Left colon (tissue), 2 donors: Measurements from ENCODE around the gene LHB. TPM values are rescaled to one million over a fixed set of nuclear protein-coding genes. Genes with fewer than 3 reads are reported as not detected.

Experiments
- ATAC-seq: fragments of 200-7000 bp; cut with Tn5 transposase; one replicate; pipeline ENCODE4 v1.9.1; 2020; ENCODE audit warnings: mild to moderate bottlenecking, moderate library complexity
- DNase-seq, 2 donors: peaks; one replicate each; pipeline ENCODE4 v3.0.0-alpha.2; 2020
- intact Hi-C, 2 donors: fragments of 100-400 bp; cut with DNase I in 1 of 2; cut with micrococcal nuclease in 1 of 2; formaldehyde crosslinking; loops; one replicate each; pipeline versions ENCODE4 v1.11.2 to v1.14.0; 2022; cut with DNase I, micrococcal nuclease
- total RNA-seq, 2 donors: library from RNA; stranded (reverse); fragmentation: NEBNext Ultra II Directional; extraction: Animal tissue kit (Norgen Biotek cat#: 25700); gene quantifications; one replicate each; pipeline ENCODE4 v1.2.1, GENCODE V29; 2021
- donor health status: DM: no; HTN: no; CAD: no.
- donor health status: DM: yes; HTN: yes; CAD: no.

Gene LHB
- total RNA-seq, 2 donors from 2014 or later = not detected

DNA sequence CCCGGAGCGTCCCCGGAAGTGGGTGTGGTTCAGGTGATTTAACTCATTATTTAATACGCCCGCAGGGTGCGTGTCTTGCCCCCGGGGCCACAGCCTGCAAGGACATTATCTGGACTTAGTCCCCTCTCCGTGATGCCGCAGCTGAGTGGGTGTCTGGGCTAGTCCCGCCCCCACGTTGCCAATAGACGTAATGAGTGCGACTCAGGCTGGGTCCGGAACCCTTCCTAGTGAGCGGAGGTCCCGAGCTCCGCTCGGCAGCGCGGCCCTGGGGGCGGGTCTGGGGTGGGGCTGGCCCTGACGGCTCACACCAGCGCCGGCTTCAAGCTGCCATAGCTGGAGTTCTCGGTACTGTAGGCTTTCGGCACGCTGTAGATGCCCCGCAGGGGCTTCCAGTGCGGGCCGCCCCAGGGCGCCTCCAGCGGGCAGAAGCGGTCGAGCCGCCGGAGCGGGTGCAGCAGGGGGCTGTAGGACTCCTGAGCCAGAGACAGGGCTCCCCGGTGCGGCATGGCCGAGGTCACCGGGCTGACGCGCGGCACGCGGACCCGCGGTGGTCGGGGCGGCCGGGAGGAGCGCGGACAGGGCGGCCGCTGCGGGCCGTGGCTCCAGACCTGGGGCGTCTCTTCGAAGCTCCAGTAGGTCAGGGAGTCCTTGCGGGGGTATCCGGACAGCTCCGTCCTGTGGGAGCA lies 918 bp upstream of the LHB start:
- ATAC-seq = peak; percentile 54
- intact Hi-C loops = no loop called here
- DNase-seq = peak; percentile 46 to 63

DNA sequence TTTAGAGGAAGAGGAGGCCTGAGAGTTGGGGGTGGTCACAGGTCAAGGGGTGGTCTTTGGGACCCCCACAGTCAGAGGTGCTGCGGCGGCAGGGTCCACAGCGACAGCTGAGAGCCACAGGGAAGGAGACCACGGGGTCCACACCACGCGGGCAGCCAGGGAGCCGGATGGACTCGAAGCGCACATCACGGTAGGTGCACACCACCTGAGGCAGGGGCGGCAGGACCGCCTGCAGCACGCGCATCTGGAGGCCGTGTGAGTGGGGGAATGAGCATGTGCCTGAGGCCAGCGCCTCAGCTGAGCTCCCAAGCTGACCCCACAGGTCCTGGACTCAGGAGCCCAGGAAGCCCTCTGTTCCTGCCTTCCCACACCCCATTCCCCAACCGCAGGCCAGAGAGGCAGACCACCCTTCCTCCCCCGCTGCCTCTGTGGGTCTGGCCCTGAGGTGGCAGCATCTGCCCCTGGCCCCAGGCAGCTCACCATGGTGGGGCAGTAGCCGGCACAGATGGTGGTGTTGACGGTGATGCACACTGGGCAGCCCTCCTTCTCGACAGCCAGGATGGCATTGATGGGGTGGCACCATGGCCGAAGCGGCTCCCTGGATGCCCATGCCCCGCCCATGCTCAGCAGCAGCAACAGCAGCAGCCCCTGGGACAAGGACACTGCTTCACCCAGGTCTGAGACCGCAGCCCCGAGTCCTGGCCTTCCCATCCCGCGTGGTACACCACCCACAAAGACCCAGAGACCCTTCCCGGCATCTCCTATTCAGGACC lies 638 bp downstream of the LHB start:
- no peak for DNase-seq
- intact Hi-C loops = no loop called here
- ATAC-seq = no peak

GRCh38 chr19:49014870-49015255 lies 2.0 kb downstream of the LHB start:
- ATAC-seq = no peak
- intact Hi-C loops = no loop called here
- DNase-seq = no peak

DNA sequence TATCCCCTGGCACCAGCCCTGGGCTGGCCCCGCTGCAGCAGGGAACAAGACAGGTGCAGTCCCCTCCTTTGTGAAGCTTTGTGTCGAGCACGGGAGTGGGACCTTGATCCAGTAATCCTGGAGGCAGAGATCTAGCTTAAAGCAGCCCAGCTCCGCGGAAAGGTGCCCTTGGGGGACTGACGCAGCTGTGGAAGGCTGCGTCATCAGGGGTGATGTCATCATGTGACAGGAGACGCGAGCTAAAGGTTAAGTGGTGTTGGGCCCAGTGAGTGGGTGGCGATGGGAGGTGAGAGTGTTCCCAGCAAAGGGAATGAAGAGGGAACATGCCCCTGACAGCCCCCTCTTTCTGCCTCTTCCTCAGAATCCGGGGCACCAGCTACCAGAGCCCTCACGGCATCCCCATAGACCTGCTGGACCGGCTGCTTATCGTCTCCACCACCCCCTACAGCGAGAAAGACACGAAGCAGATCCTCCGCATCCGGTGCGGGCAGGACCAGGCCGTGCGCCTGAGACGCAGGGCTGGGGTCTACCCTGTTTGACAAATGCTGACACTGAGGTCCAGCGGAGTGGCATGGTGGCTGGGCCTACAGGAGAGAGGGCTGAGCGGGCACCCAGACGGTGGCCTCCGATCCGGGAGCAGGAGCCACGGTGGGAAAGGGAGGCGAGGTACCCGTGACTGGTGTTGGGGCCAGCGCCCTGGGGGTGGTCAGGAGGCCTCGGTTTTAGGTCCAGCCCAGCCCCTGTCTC lies 2.6 kb downstream of the LHB start:
- no peak for DNase-seq
- no peak for ATAC-seq
- intact Hi-C loops = no loop called here

DNA sequence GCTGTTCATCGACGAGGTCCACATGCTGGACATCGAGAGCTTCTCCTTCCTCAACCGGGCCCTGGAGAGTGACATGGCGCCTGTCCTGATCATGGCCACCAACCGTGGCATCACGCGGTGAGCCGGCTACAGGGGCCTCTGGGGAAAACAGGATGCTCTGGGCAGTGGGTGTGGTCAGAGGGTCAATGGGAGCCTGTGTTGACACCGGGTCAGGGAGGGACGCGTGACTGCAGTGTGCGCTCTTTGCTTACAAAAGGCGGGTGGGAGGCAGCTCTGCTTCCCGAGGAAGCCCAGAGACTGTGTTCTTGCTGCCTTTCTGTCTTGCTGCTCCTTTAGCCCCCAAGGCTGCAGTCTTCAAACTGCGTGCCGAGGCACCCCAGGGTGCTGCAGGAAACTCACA lies 5.7 kb downstream of the LHB start:
- ATAC-seq (no peak), DNase-seq (no peak)
- intact Hi-C loops = no loop called here

GRCh38 chr19:49010453-49010852 lies 6.4 kb downstream of the LHB start:
- DNase-seq (no peak), ATAC-seq (no peak)
- intact Hi-C loops = no loop called here

DNA sequence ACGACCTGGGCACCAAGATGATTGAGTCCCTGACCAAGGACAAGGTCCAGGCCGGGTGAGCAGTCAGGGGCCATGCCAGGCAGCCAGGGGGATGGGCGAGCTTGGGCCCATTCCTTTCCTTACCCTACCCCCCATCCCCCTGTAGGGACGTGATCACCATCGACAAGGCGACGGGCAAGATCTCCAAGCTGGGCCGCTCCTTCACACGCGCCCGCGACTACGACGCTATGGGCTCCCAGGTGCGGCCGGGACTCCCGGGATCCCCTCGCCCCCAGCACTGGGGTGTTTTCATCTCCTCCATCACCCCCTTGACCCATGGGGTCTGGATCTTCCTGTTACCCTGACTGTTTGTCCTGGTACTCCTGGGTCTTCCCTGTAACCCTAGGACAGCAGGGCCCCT lies 7.1 kb downstream of the LHB start:
- DNase-seq = no peak
- no peak for ATAC-seq
- intact Hi-C loops = no loop called here

- DNase-seq (no peak), ATAC-seq (no peak)
- intact Hi-C loops = no loop called here
Observed at GRCh38 chr19:49006905-49007304, 10.0 kb downstream of the LHB start.

GRCh38 chr19:49004964-49005614 lies 11.8 kb downstream of the LHB start:
- ATAC-seq (no peak), DNase-seq (no peak)
- intact Hi-C loops = no loop called here

DNA sequence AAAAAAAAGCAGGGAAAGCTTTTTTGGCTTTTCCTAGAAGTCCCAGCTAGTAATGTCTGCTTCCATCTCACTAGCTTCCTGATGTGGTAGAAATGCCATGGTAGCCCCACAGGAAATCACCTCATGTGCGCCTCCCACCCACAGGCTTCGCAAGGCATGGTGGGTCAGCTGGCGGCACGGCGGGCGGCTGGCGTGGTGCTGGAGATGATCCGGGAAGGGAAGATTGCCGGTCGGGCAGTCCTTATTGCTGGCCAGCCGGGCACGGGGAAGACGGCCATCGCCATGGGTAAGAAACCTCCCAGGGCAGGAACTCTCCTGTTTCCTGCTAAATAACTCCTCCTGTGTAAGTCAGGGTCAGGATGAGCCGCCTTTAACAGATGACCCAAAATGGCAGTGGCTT lies 12.8 kb downstream of the LHB start:
- intact Hi-C loops = no loop called here
- no peak for ATAC-seq
- DNase-seq = no peak

GRCh38 chr19:48999481-49000325 lies 17.2 kb downstream of the LHB start:
- DNase-seq = peak in 1 of 2 donors; percentile 72
- intact Hi-C loops = no loop called here
- peak; percentile 85 for ATAC-seq

DNA sequence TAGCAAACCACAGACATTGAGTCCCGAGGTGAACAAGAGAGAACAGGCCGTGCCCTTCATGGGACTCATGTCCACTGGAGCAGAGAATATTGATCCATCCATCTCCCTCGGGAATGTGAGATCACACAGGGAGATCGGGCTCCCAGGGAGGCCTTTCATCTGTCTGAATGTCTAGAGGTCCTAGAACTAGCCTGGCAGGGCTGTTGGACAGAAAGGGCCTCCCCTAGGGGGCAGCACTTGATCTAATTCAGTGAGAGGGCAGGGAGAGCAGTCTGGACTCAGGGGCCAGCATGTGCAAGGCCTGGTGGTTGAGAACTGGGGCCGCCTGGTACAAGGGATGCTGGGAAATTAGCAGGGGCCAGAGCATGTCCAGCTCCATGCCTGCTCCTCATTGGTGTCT lies 18.9 kb downstream of the LHB start:
- no peak for ATAC-seq
- intact Hi-C loops = no loop called here
- DNase-seq = peak in 1 of 2 donors; percentile 76

GRCh38 chr19:48994035-48994386 lies 22.9 kb downstream of the LHB start:
- ATAC-seq = no peak
- intact Hi-C loops = no loop called here

DNA sequence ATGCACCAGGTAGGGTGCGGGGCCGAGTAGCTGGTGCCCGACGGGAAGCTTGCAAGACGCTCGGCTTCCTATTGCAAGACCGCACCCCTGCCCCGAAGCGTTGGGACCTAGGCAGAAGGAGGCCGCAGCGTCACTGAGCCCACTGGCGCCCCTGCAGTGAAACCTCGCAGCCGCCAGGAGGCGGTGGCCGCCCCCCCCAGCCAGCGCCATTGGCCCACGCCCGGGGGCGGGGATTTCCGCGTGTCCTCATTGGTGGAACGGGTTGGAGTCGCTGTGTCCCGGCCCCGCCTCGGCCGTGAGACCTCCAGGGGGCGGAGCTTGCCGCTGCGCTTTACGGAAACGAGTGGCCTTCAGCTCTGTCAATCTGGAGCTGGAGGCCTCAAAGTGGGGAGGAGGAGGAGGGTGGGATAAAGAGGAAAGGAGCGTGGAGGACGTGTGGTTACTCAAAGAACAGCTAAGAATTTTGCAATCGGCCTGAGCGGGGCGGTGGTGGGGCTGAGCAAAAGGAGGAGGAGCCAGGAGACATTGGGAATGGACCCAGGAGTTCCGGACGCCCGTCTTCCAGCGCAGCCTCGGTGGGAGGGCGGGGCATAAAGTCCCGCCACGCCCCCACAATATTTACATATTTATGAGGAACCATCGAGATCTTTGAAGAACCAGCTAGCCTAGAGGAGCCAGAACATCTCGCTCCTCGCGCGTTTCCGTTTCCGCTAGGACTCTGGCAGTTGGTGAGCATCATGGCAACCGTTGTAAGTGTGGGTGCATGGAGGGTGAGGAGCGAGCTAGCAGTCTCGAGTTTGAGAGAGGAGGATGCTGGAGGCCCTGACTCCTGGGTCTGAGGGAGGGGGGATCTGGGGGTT lies 23.5 kb downstream of the LHB start, which contains the start of the genes GYS1 and RUVBL2:
GYS1 (minus strand) TSS at position 135 of the 860 bp plus-strand sequence. CDS start 197 bp downstream, outside the sequence.
RUVBL2 (plus strand) TSS at position 713 of the 860 bp plus-strand sequence; CDS start at position 738, 25 bp downstream.
- ATAC-seq (peak; percentile 89), DNase-seq (peak; percentile 99 to 100)
- intact Hi-C loops = no loop called here

More at GRCh38 chr19:48994035-48994386, 22.9 kb downstream of the LHB start:
- DNase-seq = no peak

- intact Hi-C loops = no loop called here
- DNase-seq = peak in 1 of 2 donors; percentile 47
- ATAC-seq = peak; percentile 17
Observed at GRCh38 chr19:48992581-48993174, 24.2 kb downstream of the LHB start.

DNA sequence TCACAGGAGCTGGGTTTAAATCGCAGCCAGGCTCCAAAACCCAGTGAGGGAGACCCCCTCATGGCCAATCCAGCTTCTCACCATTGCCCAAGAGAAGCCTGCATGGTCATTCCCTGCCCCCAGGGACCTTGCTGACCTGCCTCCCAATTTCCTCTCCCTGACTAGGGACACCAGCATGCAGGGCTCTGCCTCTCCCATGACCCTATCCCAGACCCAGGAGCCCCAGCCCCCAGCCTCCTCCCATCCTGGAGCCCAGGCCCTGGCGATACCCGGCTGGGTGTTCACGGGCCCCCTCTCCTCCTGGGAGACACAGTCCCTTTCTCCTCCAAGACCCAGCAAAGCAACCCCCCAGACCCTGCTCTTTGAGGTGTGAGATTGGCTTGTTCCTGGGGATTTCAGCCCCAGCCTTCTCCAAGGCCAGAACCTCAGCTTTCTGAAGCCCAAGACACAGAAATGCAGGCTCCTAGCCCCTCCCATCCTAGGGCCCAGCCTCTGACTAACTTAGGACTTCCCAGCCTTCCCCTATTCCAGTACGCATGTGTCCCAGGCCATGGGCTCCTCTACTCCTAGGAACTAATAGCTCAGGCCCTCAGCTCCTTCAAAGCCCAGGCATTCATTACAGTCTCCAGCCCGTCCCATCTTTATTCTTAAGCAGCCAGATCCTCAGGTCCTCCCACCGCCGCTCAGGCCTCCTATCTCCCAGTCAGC lies 24.9 kb downstream of the LHB start:
- DNase-seq (peak; percentile 63 to 75), ATAC-seq (peak; percentile 50)
- intact Hi-C loops = no loop called here
